GM12874 (cell line): ENCODE results near the gene CSH1.
"Not testable (repeated sequence)": the region's sequence is repeated elsewhere in the genome, so short reads cannot be mapped to it uniquely, and the experiment has no call there.

ENCODE experiments used
- TF ChIP-seq, protein P1 (sequence below): IDR thresholded peaks from 2 replicates; pipeline ENCODE4 v1.5.1; 2011; ENCODE audit warnings: low read depth, mild to moderate bottlenecking, control low read depth, low read length, moderate library complexity; ENCODE audit not compliant: insufficient read depth

CSH1 gene

DNA sequence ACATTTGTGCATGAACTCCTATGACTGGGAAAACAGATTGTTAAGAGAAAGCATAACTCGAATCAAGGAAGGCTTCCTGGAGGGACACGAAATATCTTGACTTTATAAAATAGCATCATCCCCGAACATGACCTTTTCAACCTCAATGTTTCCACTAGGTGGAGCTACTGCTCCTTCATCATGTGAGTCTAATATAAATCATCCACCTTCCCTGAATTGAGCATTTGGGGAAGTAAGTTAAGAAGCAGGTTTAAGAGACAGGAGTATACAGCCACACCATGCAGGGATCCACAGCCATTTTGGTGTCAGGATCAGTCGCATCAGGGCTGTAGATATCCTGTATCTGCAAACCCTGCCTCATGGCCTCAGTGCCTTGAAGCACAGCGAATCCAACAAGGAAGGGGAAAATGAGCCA, 7.4 kb upstream of the CSH1 start:
- TF ChIP-seq, protein P1, sequence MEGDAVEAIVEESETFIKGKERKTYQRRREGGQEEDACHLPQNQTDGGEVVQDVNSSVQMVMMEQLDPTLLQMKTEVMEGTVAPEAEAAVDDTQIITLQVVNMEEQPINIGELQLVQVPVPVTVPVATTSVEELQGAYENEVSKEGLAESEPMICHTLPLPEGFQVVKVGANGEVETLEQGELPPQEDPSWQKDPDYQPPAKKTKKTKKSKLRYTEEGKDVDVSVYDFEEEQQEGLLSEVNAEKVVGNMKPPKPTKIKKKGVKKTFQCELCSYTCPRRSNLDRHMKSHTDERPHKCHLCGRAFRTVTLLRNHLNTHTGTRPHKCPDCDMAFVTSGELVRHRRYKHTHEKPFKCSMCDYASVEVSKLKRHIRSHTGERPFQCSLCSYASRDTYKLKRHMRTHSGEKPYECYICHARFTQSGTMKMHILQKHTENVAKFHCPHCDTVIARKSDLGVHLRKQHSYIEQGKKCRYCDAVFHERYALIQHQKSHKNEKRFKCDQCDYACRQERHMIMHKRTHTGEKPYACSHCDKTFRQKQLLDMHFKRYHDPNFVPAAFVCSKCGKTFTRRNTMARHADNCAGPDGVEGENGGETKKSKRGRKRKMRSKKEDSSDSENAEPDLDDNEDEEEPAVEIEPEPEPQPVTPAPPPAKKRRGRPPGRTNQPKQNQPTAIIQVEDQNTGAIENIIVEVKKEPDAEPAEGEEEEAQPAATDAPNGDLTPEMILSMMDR = peak; percentile 19; the same call in 1 of the 2 replicates

DNA sequence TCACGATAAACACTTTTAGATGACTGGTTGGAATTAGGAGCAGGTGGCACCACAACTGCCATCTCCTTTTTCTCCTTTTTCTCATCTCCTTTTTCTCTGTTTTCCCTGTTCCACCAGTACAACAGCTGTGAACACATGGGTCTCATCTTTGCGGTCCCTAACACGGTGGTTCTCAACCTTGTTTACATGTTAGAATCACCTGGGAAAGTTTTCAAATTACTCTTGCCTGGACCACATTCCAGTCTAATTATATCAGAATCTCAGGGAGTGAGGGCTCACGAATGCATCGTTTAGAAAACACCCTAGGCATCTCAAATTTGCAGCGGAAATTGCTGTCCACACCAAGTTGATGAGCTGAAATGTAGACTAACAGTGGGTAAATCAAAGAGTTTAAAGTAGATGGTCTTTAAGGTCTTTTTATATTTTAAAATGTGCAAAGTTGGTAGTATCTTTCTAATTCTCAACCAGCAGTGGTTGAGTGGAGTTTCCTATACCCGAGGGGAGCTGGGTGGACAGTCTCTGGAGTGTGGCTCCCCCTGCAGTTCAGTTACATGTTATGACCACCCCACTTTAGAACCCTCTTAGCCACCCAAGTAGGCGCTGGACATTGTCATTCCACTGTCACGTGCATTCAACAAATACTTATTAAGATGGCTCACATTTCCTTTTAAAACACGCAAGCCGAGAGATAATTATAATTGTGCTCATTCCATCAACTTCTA, 3.9 kb downstream of the CSH1 start:
- TF ChIP-seq, protein P1 = peak; percentile 26; the same call in 1 of the 2 replicates

DNA sequence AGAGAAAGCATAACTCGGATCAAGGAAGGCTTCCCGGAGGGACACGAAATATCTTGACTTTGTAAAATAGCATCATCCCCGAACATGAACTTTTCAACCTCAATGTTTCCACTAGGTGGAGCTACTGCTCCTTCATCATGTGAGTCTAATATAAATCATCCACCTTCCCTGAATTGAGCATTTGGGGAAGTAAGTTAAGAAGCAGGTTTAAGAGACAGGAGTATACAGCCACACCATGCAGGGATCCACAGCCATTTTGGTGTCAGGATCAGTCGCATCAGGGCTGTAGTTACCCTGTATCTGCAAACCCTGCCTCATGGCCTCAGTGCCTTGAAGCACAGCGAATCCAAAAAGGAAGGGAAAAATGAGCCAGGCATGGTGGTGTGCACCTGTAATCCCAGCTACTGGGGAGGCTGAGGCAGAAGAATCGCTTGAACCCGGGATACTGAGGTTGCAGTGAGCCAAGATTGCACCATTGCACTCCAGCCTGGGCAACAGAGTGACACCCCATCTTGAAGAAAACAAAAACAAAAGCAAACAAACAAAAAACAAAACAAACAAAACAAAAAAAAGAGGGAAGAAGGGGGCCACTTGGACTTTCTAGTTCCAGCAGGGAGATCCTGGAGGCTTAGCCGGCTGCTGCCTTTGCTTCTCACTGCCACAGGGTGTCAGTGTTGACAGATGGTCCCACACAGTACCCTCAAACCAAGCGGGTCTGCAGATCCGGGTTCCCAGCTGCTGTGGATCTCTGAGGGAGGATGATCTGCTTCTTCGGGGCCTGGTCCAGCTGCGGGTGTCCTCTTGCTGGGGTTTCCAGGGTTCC, 7.1 kb downstream of the CSH1 start:
- TF ChIP-seq, protein P1 = peak; percentile 46

DNA sequence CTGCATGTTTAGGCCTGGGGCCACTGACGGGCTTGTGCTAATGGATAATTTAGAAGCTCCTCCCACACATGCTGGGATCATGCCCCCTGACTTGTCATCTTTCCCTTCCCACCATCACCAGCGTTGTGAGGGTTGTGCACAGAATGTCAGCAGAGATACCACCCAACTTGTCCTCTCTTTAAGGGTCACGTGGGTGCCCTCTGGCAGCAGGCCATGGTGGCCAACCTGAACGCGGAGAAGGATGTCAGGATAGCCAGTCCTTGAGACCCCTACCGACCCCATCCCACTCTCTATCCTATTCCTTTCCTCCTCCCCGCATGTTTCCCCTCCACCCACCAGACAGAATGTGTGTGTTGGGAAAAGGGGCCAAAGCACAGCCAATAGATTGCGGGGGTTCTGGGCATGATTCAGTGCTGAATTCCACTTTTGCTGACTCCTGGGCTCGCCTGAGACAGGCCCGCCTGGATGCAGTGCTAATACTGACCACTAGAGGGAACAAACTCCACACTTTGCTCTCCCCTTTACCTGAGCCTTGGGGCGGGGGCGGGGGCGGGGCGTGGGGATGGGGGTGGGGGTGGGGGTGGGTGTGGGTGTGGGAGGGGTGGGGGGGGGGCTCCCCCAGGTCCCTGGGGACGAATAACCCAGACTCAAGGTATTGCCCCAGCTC, 14.3 kb downstream of the CSH1 start, which contains the start of gene GH2:
Gene GH2 (minus strand): TSS at position 10 of the 667 bp plus-strand sequence. CDS start 143 bp downstream, outside the sequence.
- TF ChIP-seq, protein P1 = peak; percentile 81

DNA sequence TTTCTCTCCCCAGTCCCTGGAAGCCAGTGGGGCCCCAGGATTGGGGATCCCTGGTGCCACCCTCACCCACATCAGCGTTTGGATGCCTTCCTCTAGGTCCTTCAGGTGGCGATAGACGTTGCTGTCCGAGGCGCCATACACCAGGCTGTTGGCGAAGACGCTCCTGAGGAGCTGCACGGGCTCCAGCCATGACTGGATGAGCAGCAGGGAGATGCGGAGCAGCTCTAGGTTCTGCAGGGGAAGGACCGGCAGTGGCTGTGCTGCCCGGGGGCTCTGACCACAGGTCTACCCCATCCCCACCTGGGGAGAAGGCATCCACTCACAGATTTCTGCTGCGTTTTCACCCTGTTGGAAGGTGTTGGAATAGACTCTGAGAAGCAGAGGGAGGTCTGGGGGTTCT, 15.7 kb downstream of the CSH1 start:
- TF ChIP-seq, protein P1 = no peak

DNA sequence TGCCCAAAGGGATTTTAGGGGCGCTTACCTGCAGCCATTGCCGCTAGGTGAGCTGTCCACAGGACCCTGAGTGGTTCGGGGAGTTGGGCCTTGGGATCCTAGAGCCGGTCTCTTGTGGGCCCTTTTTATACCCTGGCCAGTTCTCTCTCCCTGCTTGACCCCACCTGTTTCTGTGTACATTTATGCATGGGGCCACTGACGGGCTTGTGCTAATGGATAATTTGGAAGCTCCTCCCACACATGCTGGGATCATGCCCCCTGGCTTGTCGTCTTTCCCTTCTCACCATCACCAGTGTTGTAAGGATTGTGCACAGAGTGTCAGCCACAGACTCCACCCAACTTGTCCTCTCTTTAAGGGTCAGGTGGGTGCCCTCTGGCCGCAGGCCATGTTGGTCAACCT, 22.8 kb downstream of the CSH1 start, which contains the start of gene CSH2:
Gene CSH2 (minus strand): TSS at position 101 of the 400 bp plus-strand sequence. CDS start 63 bp downstream, at position 38.
- TF ChIP-seq, protein P1 = not testable (repeated sequence)
